ENCODE results near the gene DUSP12. TPM values are rescaled to one million over a fixed set of nuclear protein-coding genes. Genes with fewer than 3 reads are reported as not detected.

Gene DUSP12
- total RNA-seq, 1 donor from 2014 or later: 16.2 TPM

Other genes starting within 250 kb of the DUSP12 start
- 161 TPM for gene FCGR2A, start 244.3 kb upstream of the DUSP12 start, total RNA-seq
- gene HSPA6, start 225.2 kb upstream of the DUSP12 start, total RNA-seq: 6.8 TPM
- 117 TPM for gene FCGR3A, start 200.0 kb upstream of the DUSP12 start, total RNA-seq
- 10.9 TPM for gene FCGR3B, start 118.6 kb upstream of the DUSP12 start, total RNA-seq
- 43.4 TPM for gene FCGR2B, start 86.6 kb upstream of the DUSP12 start, total RNA-seq
- gene FCRLA, start 42.6 kb upstream of the DUSP12 start, total RNA-seq: not detected
- 0.48 TPM for gene FCRLB, start 28.2 kb upstream of the DUSP12 start, total RNA-seq
- 26.5 TPM for gene ATF6, start 16.5 kb downstream of the DUSP12 start, total RNA-seq

All from mesenteric fat pad (tissue), 1 donor.